Measurements from ENCODE around the gene ATP6V0D1.

Gene ATP6V0D1

DNA sequence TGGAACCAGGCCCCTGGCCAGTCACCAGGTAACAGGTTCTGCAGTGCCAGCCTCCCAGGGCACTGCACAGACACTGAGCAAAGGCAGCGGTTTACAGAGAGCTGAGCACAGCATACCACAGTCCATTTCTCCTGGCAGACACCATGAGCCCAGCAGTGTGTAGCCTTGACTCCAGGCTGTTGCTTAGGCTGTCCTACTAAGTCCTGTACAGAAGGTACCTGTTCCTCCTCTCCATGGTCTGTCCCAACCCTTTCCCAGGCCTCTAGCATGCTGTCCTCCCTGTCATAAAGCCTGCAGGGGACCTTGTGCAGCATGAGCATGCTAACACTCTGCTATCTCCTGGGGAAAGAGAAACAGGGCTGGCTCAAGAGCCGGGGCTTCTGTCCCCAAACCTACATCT lies 20.0 kb downstream of the ATP6V0D1 start:
- no peak for DNase-seq

GRCh38 chr16:67460168-67460567 lies 20.8 kb downstream of the ATP6V0D1 start:
- no peak for DNase-seq

DNA sequence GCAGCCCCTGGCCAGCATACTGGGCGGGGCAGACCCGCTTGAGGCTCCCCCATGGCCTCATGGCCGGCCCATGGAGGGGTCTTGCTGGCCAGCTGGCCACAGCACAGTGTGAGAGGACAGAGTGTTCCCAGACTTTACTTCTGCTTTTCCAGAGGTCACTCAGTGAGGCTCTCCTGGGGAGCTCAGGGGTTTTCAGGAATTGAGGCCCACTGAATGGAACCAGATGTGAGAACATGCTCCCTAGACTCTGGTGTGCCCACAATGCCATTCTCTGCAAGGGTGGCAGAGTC lies 21.2 kb downstream of the ATP6V0D1 start:
- no peak for DNase-seq

- no peak for DNase-seq
Observed at GRCh38 chr16:67459066-67459860, 21.7 kb downstream of the ATP6V0D1 start.

DNA sequence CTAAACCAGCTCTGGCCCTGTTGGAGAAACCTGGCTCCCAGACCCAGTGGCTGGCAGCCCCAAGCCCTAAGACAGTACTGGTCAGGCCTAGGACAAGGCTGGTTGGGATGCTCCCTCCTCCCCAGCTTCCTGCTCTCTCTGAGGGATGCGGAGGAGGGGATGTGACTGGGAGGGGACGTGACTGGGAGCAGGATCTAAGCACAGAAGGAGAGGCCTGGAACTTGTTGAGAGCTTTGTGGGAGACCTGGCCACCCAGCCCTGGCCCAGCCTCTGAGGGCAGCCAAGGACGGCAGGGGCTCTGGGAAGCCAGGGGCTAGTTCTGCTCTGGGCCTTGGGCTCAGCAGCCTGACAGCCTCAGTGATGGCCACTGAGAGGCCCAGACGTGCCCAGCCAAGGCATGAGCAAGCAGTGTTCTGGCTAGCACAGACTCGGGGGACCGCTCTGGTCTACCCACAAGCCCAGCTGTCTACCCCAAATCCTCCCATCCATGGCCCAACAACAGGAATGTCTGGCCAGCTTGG lies 22.8 kb downstream of the ATP6V0D1 start:
- DNase-seq = no peak

GRCh38 chr16:67457611-67458010 lies 23.3 kb downstream of the ATP6V0D1 start:
- DNase-seq = no peak

- no peak for DNase-seq
Observed at GRCh38 chr16:67456391-67457081, 24.4 kb downstream of the ATP6V0D1 start.

GRCh38 chr16:67454852-67455251 lies 26.1 kb downstream of the ATP6V0D1 start:
- DNase-seq = no peak

GRCh38 chr16:67454104-67454503 lies 26.9 kb downstream of the ATP6V0D1 start:
- no peak for DNase-seq

DNA sequence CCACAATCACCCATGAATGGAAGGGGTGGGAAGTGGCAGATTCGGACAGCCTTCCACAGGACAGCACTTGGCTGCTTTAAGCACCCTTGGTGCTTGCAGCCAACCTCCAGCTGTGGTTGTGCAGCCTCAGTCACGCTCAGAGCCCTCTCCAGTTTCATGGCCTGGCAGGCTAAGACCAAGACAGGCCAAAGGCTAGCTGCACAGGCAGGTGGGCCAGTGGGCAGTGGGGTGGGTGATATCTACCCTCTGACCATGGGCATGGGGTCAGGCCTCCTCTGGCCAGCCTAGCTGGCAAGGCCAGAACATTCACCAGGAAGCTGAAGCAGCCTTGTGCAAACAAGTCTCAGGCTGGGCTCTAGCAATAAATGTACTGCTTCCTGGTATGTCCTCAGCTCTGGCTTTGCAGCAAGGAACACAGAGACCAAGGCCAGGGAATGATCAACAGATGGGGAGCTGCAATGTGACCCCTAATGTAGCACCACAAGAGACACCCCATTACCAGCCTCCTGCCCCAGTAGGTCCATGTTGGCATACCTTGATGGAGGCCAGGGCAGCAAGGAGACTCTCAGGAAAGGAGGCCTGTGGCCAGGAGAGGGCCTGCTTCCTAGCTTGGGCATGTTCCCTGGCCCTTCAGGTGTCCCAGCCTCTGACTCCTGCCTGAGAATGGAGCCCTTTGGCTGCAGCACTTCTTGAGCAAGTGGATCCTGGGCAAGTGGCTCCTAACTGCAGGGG lies 29.1 kb downstream of the ATP6V0D1 start:
- no peak for DNase-seq

DNA sequence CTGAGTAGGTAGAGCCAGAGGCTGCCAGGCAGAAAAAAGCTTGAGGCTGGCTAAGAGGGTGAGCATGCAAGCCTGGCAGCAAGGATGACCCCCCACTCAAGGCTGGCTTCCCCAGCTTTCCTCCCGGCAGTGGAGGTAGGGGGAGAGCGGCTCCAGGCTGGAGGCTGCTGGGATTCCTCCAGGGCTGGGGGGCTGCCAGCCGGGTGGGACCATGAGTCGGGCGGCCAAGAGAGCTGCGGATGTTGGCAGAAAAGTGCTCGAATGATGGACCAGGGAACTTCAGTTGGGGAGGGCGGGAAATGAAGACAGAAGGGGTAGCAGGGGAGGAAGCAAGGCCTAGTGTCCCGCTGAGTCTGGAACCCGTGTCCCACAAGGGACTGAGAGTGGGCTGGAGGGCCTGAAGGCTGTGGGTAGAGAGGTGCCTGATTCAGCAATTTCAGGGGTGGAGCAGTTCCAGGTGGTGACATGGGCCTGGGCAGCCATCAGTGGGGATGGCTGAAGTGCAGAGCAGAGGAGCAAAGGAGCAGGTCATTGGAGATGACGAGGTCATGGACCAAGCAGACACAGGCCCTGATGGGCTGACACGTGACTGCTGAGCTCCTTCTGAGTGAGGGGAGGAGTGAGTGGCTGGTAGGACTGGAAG lies 29.8 kb downstream of the ATP6V0D1 start:
- DNase-seq = no peak

DNA sequence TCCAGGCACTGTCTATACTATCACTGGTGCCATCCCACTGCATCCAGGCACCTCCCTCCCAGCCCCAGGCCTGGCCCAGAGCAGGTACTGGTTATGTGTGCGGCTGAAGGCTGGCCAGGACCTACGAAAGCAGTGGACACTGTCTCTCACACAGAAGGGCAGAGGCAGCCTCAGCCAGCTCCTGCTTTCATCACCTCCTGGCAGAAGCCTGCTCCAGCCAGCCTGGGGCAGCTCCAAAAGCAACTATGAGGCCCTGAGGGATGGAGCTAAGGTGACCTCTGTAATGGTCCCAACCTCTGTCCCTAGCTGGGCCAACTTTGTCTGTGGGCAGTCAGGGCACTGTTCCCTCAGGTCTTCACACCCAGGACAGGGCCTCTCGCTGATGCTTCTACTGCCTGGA lies 31.2 kb downstream of the ATP6V0D1 start:
- no peak for DNase-seq

GRCh38 chr16:67449336-67449735 lies 31.6 kb downstream of the ATP6V0D1 start:
- no peak for DNase-seq

DNA sequence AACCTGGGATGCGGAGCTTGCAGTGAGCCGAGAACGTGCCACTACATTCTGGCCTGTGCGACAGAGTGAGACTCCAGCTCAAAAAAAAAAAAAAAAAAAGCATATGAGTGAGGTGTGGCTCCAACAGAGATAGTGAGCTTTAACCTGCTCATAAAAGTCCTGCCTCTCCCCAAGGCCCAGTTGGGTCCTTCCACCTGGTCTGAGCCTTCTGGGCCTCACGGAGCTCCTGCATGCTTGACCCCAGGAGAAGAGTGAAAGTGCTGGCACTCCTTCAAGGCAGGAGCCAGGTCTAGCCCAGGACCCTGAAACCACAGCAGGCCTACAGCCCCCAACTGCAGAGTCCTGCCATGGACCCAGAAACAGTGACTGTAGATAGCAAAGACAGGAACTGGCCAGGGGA lies 32.4 kb downstream of the ATP6V0D1 start:
- DNase-seq = no peak

DNA sequence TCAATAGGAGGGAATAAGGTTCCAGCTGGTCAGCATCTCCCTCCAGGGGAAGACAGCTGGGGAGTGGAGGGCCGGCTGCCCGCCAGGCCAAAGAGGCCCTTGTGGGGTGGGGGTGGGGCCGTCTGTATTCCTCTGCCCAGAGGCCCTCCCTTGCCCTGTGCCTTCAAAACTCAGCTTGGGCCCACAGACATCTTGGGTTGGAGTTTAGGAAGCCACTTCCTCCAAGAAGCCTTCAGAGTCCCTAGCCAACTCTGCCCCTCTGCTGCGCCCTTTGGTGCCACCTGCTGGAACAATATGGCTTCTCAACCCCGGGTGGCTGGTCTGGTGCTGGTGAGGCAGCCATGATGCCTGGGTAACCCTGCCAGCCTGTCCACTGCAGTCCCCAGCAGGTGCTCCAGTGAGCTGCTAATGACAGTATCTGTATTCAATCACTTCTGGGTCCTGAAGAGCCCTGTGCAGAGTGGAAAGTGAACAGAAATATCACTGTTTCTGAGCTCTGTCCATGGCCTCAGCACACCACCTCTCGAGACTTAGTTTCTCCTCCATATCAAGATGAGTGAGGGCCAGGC lies 33.4 kb downstream of the ATP6V0D1 start:
- no peak for DNase-seq

GRCh38 chr16:67446968-67447507 lies 33.9 kb downstream of the ATP6V0D1 start:
- DNase-seq = no peak

GRCh38 chr16:67445913-67446907 lies 34.7 kb downstream of the ATP6V0D1 start:
- no peak for DNase-seq

DNA sequence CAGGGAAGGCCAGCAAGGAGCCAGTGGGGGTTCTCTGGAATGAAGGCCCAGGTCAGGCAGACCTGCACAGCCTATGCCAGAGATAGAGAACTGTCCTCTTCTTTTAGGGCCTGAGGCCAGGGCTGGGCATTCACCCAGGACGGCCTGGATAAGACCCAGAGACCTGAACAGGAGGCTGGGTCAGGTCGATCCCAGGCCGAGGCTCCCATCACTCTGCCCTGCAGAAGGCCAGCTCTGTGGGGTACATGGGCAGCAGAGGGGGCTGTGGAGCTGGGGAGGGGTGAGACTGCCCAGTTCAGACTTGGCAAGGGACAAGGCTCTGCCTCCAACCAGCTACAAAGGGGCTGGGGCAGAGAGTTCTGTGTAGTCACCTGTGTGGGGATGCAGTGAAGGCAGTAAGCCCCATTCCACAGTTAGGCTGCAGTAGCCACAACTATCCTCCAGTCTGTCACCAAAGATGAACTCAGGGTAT lies 35.5 kb downstream of the ATP6V0D1 start:
- DNase-seq = no peak

- no peak for DNase-seq
Observed at GRCh38 chr16:67445126-67445426, 35.9 kb downstream of the ATP6V0D1 start.

DNA sequence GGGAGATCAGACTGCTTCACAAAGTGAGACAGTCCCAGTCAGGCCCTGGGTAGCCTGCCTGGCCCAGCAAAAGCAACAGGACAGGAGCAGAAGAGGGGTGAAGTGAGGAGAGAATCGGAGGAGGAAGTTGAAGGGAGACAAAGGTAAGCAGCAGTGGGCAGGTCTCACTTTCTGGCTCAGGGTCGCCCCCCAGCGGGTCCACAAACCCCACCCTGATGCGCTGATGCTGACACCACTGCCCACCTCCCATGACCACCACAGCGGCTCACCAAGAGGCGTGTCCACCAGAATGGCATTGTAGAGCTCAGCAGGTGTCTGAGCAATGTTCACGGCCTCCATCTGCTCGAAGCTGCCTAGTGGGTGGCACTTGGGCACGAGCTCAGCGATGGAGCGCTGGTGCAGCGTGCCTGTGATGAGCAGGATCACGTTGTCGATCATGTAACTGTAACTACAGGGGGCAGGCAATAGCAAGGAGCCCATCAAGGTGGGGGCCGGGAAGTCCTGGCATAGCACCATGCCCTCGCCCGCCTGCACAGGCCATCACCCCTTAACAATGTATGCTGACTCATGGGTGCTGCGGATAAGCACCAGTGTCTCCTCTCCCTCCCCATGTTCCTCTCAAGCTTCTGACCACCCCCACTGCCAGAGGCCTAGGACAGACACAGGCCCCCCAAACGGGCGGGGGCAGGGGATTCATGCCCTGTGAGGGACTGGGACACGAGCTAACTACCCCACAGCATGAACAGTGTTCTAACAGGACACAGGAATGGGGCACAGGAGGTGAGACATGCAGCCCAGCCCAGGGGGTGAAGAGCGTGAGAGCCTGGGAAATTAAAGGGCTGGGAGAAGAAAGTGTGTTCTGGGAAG lies 36.5 kb downstream of the ATP6V0D1 start:
- no peak for DNase-seq

Data from NCI-H345 (cell line).